Stomach (tissue), 9 donors: Measurements from ENCODE around the gene DOCK1. TPM values are rescaled to one million over a fixed set of nuclear protein-coding genes. Genes with fewer than 3 reads are reported as not detected.

Experiments
- DNase-seq, 2 donors: peaks; one replicate each; pipeline versions ENCODE4 v3.0.0 to v3.0.0-alpha.2; 2013 to 2019
- H3K27ac ChIP-seq, 5 donors: fragments of 200-600 bp in 4 of 5; sonication (generic) in 4 of 5; one replicate each; pipeline ENCODE4 v1.5.1; 2013 to 2019; ENCODE audit warnings: mild to moderate bottlenecking in 1 of 5, moderate library complexity in 1 of 5
- H3K27me3 ChIP-seq, 3 donors: fragments of 200-600 bp; sonication (generic); one replicate each; pipeline ENCODE4 v1.5.1; 2017 to 2019; ENCODE audit warnings: mixed run types in 1 of 3
- H3K36me3 ChIP-seq, 4 donors: fragments of 200-600 bp; sonication (generic); 1 replicate in 3 of 4; 2 replicates in 1 of 4; pipeline ENCODE4 v1.5.1; 2016 to 2019
- H3K4me1 ChIP-seq, 4 donors: fragments of 200-600 bp; sonication (generic); one replicate each; pipeline ENCODE4 v1.5.1; 2016 to 2019
- H3K4me3 ChIP-seq, 4 donors: fragments of 200-600 bp; sonication (generic) in 3 of 4; one replicate each; pipeline ENCODE4 v1.5.1; 2016 to 2019; ENCODE audit warnings: mild to moderate bottlenecking in 1 of 4
- H3K9me3 ChIP-seq, 4 donors: fragments of 200-600 bp; sonication (generic); one replicate each; pipeline ENCODE4 v1.5.1; 2016 to 2019
- EP300 ChIP-seq: sonication (generic); formaldehyde crosslinking; IDR thresholded peaks from one replicate; pipeline ENCODE4 v1.6.1; 2017; ENCODE audit warnings: antibody characterized with exemption
- POLR2A ChIP-seq, 4 donors: fragments of 450-650 bp; IDR thresholded peaks; one replicate each; pipeline ENCODE4 v1.6.1; 2016; ENCODE audit warnings: antibody characterized with exemption in 4 of 4, control low read depth in 2 of 4, mild to moderate bottlenecking in 1 of 4, moderate library complexity in 1 of 4
- POLR2AphosphoS5 ChIP-seq, 3 donors: sonication (generic); formaldehyde crosslinking; IDR thresholded peaks; one replicate each; pipeline ENCODE4 v1.6.1; 2016; ENCODE audit warnings: antibody characterized with exemption in 3 of 3
- WGBS, 5 donors: extraction: QIAGEN DNeasy Blood & Tissue Kit in 3 of 5; methylation state at CpG; one replicate each; pipeline versions ENCODE4 v1.1.5 to v1.1.7; 2013 to 2018; 5-methylcytosine and 5-hydroxymethylcytosine counted together
- intact Hi-C: fragments of 100-400 bp; cut with DNase I; formaldehyde crosslinking; loops from one replicate; pipeline ENCODE4 v1.15.1; 2023; ENCODE audit warnings: low total_unique reads
- polyA plus RNA-seq, 3 donors: library from polyadenylated mRNA; stranded (reverse); fragments of 200-250 nt; gene quantifications; one replicate each; pipeline ENCODE4 v1.2.3, GENCODE V29; 2013
- total RNA-seq, 5 donors: library from RNA; depleted of rRNA; stranded (reverse); fragments of >200 nt; gene quantifications; one replicate each; pipeline versions ENCODE4 v1.1.0 to v1.2.3, GENCODE V29; 2014 to 2016
- TF ChIP-seq, protein P1 (sequence below), 7 experiments: fragments of 450-650 bp in 4 of 7; fragments of 200-600 bp in 3 of 7; sonication (generic) in 3 of 7; IDR thresholded peaks; one replicate each; pipeline ENCODE4 v1.5.1; 2016 to 2019; ENCODE audit warnings: antibody characterized with exemption in 7 of 7, control low read depth in 2 of 7, mild to moderate bottlenecking in 1 of 7
- donor health status: healthy with polysubstance abuse.
- donor health status: Bipolar disorder and iron deficiency.
- donor health status: healthy.

Gene DOCK1
- total and polyA plus RNA-seq, 8 donors: 8.4 to 114 (median 35.0) TPM

DNA sequence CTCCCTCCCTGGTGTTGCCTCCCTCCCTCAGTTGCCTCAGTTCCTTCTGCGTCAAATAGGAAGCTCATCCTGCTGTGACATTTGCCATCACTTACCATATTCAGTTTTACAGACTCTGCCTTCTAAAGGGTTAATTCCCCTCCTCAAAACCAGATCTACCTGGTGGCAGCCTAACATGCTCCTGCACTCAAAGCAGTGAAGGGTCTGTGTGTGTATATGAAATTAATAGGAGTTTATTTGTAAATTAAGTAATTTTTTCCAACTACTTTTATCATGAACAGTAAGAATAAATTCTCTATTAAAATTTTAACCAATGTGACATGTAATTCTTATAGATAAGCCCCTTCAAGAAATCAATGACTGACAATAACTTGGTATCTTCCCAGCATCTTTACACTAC lies 449.8 kb downstream of the DOCK1 start:
- no peak for DNase-seq
- intact Hi-C loops: no loop called here
- Histone ChIP-seq H3K4me3 (no peak overlapping the region), H3K27me3 (no peaks in the 10 kb centered on the region), H3K4me1 (peaks cover 0 to 3% (median 0%) of the 10 kb centered on the region in 4 donors), H3K9me3 (no peaks in the 10 kb centered on the region), H3K27ac (no peak overlapping the region), H3K36me3 (peaks cover 0 to 32% (median 20%) of the 10 kb centered on the region in 4 donors)
- no peak for TF ChIP-seq POLR2A (IDR thresholded peaks at IDR 0.05)
- no peak for TF ChIP-seq POLR2AphosphoS5 (IDR thresholded peaks at IDR 0.05)
- 75 to 100% (median 93%) methylated on average over 1 of the region's 1 CpG for WGBS, 5 donors

DNA sequence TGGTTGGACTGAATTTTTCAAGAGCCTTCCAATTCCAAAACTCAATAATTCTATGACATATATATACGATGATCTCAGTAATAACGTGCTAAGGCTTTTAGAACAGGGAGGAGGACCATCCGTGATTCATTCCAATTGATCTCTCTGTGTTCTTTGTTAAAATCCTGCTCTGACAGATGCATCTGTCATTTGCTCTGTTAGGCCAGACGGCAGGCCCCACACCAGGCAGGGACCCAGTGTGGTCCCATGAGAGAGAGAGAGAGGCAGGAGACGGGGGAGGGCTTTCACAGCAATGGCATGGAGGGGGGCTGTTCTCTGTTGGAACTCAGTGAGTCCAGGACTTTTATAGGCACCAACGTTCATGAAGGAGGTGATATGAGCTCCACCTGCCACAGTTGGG lies 451.1 kb downstream of the DOCK1 start:
- WGBS, 5 donors: 71 to 90% (median 85%) methylated on average over 6 of the region's 6 CpGs
- intact Hi-C loops: no loop called here

GRCh38 chr10:127357265-127357664 lies 452.0 kb downstream of the DOCK1 start:
- no peak for TF ChIP-seq POLR2A (IDR thresholded peaks at IDR 0.05)
- no peak for TF ChIP-seq POLR2AphosphoS5 (IDR thresholded peaks at IDR 0.05)
- TF ChIP-seq EP300: no peak
- TF ChIP-seq, protein P1, sequence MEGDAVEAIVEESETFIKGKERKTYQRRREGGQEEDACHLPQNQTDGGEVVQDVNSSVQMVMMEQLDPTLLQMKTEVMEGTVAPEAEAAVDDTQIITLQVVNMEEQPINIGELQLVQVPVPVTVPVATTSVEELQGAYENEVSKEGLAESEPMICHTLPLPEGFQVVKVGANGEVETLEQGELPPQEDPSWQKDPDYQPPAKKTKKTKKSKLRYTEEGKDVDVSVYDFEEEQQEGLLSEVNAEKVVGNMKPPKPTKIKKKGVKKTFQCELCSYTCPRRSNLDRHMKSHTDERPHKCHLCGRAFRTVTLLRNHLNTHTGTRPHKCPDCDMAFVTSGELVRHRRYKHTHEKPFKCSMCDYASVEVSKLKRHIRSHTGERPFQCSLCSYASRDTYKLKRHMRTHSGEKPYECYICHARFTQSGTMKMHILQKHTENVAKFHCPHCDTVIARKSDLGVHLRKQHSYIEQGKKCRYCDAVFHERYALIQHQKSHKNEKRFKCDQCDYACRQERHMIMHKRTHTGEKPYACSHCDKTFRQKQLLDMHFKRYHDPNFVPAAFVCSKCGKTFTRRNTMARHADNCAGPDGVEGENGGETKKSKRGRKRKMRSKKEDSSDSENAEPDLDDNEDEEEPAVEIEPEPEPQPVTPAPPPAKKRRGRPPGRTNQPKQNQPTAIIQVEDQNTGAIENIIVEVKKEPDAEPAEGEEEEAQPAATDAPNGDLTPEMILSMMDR (IDR thresholded peaks at IDR 0.05): no peak
- H3K9me3 ChIP-seq: no peaks in the 10 kb centered on the region
- no peak overlapping the region for H3K4me3 ChIP-seq
- no peak for DNase-seq
- no peak overlapping the region for H3K27ac ChIP-seq
- H3K27me3 ChIP-seq: no peaks in the 10 kb centered on the region
- intact Hi-C loops: no loop called here
- H3K36me3 ChIP-seq: peaks cover 0 to 43% (median 27%) of the 10 kb centered on the region in 4 donors
- WGBS, 5 donors: 92 to 95% (median 93%) methylated on average over 6 of the region's 6 CpGs
- H3K4me1 ChIP-seq: peaks cover 0 to 3% (median 0%) of the 10 kb centered on the region in 4 donors

More for the DNA sequence above, 451.1 kb downstream of the DOCK1 start:
- Histone ChIP-seq H3K4me1 (peaks cover 0 to 3% (median 0%) of the 10 kb centered on the region in 4 donors), H3K9me3 (no peaks in the 10 kb centered on the region), H3K4me3 (no peak overlapping the region), H3K27ac (no peak overlapping the region), H3K27me3 (no peaks in the 10 kb centered on the region), H3K36me3 (peaks cover 0 to 36% (median 22%) of the 10 kb centered on the region in 4 donors)
- no peak for TF ChIP-seq POLR2AphosphoS5 (IDR thresholded peaks at IDR 0.05)
- TF ChIP-seq, protein P1 (IDR thresholded peaks at IDR 0.05): no peak
- TF ChIP-seq POLR2A (IDR thresholded peaks at IDR 0.05): no peak
- TF ChIP-seq EP300: no peak
- DNase-seq: no peak

DNA sequence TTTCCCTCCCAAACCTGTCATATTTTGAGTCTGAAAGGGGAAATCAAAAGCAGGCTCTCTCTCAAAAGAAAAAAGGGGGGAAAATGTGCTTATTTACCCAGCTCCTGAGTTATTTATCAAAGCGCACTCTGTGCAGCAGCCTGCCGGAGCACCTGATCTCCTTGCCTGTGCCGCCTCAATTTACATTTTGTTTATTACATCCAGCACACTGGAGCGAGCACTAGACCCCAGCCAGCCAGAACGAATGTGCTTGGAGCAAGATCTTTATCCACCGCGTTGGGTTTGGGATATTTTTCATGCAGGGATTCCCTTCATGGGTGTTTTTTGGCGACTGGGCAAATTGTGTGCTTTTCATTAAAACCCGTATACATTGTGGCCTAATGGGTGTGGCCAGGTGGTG lies 453.1 kb downstream of the DOCK1 start:
- Histone ChIP-seq H3K9me3 (no peaks in the 10 kb centered on the region), H3K27ac (no peak overlapping the region), H3K4me1 (peaks cover 0 to 3% (median 0%) of the 10 kb centered on the region in 4 donors), H3K4me3 (no peak overlapping the region), H3K27me3 (no peaks in the 10 kb centered on the region), H3K36me3 (peaks cover 0 to 54% (median 35%) of the 10 kb centered on the region in 4 donors)
- WGBS, 5 donors: 48 to 61% (median 59%) methylated on average over 9 of the region's 9 CpGs
- DNase-seq: no peak
- TF ChIP-seq POLR2A (IDR thresholded peaks at IDR 0.05): no peak
- TF ChIP-seq, protein P1 (IDR thresholded peaks at IDR 0.05): no peak
- no peak for TF ChIP-seq EP300
- TF ChIP-seq POLR2AphosphoS5 (IDR thresholded peaks at IDR 0.05): no peak
- intact Hi-C loops: no loop called here

DNA sequence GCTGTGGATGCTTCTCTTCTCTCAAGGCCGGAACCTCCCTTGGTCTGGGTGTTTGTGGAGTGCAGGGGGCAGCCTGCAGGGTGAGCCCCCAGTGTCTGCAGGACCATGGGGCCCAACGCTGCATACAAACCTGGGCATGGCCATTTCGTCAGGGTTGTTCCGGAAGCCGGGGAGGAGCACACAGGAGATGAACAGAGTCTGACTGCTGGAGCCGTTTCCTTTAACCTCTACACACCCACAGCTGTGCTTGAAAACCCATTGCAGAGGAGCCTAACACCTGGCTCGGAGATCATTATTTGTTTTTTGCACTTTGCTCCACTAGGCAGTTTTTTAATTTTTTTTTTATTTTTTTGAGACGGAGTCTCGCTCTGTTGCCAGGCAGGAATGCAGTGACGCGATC lies 458.8 kb downstream of the DOCK1 start:
- peaks cover 0 to 52% (median 31%) of the 10 kb centered on the region in 4 donors for H3K36me3 ChIP-seq
- intact Hi-C loops: no loop called here
- no peaks in the 10 kb centered on the region for H3K4me1 ChIP-seq
- H3K27ac ChIP-seq: no peak overlapping the region
- no peaks in the 10 kb centered on the region for H3K27me3 ChIP-seq
- no peaks in the 10 kb centered on the region for H3K9me3 ChIP-seq
- no peak for DNase-seq
- no peak overlapping the region for H3K4me3 ChIP-seq
- WGBS, 5 donors: 87 to 97% (median 91%) methylated on average over 11 of the region's 11 CpGs
- TF ChIP-seq POLR2AphosphoS5 (IDR thresholded peaks at IDR 0.05): no peak
- no peak for TF ChIP-seq EP300
- TF ChIP-seq, protein P1 (IDR thresholded peaks at IDR 0.05): no peak
